GM12874 (cell line): ENCODE data around the gene EFHD2.

Source experiments
- TF ChIP-seq, protein P1 (sequence below): IDR thresholded peaks from 2 replicates; pipeline ENCODE4 v1.5.1; 2011; ENCODE audit warnings: low read depth, mild to moderate bottlenecking, control low read depth, low read length, moderate library complexity; ENCODE audit not compliant: insufficient read depth

Gene EFHD2

DNA sequence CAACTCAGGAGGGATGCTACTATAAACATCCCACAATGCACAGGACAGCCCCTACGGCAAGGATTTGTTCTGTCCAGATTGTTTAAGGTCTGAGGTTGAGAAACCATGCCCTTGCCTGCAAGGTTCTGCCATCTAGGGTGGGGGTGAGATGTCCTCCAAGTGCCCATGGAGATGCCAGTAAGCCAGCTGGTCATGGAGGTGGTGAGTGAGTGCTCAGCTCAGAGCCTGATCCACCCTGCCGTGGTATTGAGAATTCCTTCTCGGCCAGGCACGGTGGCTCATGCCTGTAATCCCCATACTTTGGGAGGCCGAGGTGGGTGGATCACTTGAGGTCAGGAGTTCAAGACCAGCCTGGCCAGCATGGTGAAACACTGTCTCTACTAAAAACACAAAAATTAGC, 15.3 kb downstream of the EFHD2 start:
- TF ChIP-seq, protein P1, sequence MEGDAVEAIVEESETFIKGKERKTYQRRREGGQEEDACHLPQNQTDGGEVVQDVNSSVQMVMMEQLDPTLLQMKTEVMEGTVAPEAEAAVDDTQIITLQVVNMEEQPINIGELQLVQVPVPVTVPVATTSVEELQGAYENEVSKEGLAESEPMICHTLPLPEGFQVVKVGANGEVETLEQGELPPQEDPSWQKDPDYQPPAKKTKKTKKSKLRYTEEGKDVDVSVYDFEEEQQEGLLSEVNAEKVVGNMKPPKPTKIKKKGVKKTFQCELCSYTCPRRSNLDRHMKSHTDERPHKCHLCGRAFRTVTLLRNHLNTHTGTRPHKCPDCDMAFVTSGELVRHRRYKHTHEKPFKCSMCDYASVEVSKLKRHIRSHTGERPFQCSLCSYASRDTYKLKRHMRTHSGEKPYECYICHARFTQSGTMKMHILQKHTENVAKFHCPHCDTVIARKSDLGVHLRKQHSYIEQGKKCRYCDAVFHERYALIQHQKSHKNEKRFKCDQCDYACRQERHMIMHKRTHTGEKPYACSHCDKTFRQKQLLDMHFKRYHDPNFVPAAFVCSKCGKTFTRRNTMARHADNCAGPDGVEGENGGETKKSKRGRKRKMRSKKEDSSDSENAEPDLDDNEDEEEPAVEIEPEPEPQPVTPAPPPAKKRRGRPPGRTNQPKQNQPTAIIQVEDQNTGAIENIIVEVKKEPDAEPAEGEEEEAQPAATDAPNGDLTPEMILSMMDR, result no peak

- TF ChIP-seq, protein P1, result no peak
Measured at GRCh38 chr1:15425521-15425920, 15.8 kb downstream of the EFHD2 start.

DNA sequence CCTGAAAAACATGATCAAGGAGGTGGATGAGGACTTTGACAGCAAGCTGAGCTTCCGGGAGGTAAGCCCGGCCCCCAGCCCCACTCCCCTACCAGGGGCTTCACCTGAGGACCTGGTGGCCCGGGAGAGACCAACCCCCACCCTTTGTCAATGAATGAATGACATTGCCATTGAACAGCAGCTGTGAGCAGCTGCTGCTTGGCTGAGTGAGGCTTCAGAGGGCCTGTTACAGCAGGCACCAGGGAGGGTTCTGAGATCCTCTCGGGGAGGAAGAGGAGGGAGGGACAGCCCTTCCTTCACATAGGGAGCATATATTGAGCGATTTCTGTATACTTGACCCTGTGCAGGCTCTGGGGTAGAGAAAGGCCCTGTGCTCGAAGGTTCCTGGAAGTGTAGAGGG, 16.3 kb downstream of the EFHD2 start:
- TF ChIP-seq, protein P1, result no peak

- TF ChIP-seq, protein P1, result no peak
Measured at GRCh38 chr1:15426492-15427279, 17.0 kb downstream of the EFHD2 start.

GRCh38 chr1:15427280-15427666, 17.6 kb downstream of the EFHD2 start:
- TF ChIP-seq, protein P1, result no peak

- TF ChIP-seq, protein P1, result no peak
Measured at GRCh38 chr1:15428815-15429435, 19.2 kb downstream of the EFHD2 start.

GRCh38 chr1:15429701-15430149, 20.0 kb downstream of the EFHD2 start:
- TF ChIP-seq, protein P1, result no peak
